Measurements from ENCODE around the gene MS4A4A. TPM values are rescaled to one million over a fixed set of nuclear protein-coding genes. Genes with fewer than 3 reads are reported as not detected.

Gene MS4A4A
- total RNA-seq, 1 donor from 2014 or later, result not detected

DNA sequence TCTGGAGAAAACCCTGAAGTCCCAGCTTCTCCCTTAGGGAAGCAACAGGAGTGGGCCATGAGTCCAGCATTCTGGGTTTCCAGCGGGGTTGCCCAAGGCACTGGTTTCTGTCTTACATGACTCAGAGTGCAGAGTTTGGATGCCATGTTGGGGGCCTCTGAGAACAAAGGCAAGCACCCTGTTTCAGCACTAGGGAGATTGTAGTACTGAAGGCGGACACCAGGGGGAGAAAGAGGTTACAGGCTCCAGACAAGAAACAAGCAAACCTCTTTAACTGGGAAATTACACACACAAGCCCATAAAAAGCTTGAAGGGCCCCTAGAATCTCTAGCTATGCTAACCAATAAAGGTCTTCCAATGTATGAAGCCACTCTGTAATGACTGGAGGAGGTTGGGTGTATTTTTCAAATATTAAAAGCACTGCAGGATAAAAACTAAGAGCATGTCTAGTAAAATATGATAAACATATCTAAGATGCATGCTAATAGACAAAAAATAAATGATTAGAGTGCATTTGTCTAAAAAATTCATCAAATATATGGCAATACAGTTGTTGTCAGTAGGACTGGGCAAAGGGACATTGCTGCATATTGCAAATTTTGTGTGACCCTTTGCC is 53.6 kb downstream of the MS4A4A start:
- no peaks in the 10 kb centered on the region for H3K36me3 Mint-ChIP-seq
- no peak overlapping the region for H3K27ac Mint-ChIP-seq
- TF ChIP-seq CTCF (IDR thresholded peaks at IDR 0.05; ENCODE audit: unreplicated experiment), result peak; percentile 87
- peak; percentile 36 to 78 for DNase-seq (ENCODE audit: low spot score in 2 of 2, unreplicated experiment in 2 of 2)
- H3K4me3 Mint-ChIP-seq, result no peak overlapping the region
- peaks cover 10% of the 10 kb centered on the region for H3K4me1 Mint-ChIP-seq
- H3K9me3 Mint-ChIP-seq, result peaks cover 8% of the 10 kb centered on the region
- peaks cover 9% of the 10 kb centered on the region for H3K27me3 Mint-ChIP-seq (ENCODE audit: low read depth)

GRCh38 chr11:60336767-60337391 is 56.4 kb downstream of the MS4A4A start:
- Mint-ChIP-seq H3K4me3 (no peak overlapping the region), H3K27ac (no peak overlapping the region)

GRCh38 chr11:60338053-60338452 is 57.6 kb downstream of the MS4A4A start:
- no peak for DNase-seq (ENCODE audit: low spot score in 2 of 2, unreplicated experiment in 2 of 2)
- no peak overlapping the region for H3K4me3 Mint-ChIP-seq
- H3K27me3 Mint-ChIP-seq (ENCODE audit: low read depth), result peaks cover 19% of the 10 kb centered on the region
- no peaks in the 10 kb centered on the region for H3K9me3 Mint-ChIP-seq
- peaks cover 10% of the 10 kb centered on the region for H3K4me1 Mint-ChIP-seq
- H3K27ac Mint-ChIP-seq, result no peak overlapping the region
- no peaks in the 10 kb centered on the region for H3K36me3 Mint-ChIP-seq
- TF ChIP-seq CTCF (IDR thresholded peaks at IDR 0.05; ENCODE audit: unreplicated experiment), result no peak

More at GRCh38 chr11:60336767-60337391, 56.4 kb downstream of the MS4A4A start:
- Mint-ChIP-seq H3K36me3 (no peaks in the 10 kb centered on the region), H3K27me3 (ENCODE audit: low read depth) (peaks cover 19% of the 10 kb centered on the region), H3K9me3 (no peaks in the 10 kb centered on the region), H3K4me1 (peaks cover 10% of the 10 kb centered on the region)
- no peak for TF ChIP-seq CTCF (IDR thresholded peaks at IDR 0.05; ENCODE audit: unreplicated experiment)
- no peak for DNase-seq (ENCODE audit: low spot score in 2 of 2, unreplicated experiment in 2 of 2)

GRCh38 chr11:60339356-60339755 is 58.9 kb downstream of the MS4A4A start:
- peaks cover 10% of the 10 kb centered on the region for H3K4me1 Mint-ChIP-seq
- H3K27me3 Mint-ChIP-seq (ENCODE audit: low read depth), result peaks cover 23% of the 10 kb centered on the region
- H3K27ac Mint-ChIP-seq, result no peak overlapping the region
- TF ChIP-seq CTCF (IDR thresholded peaks at IDR 0.05; ENCODE audit: unreplicated experiment), result no peak
- no peak for DNase-seq (ENCODE audit: low spot score in 2 of 2, unreplicated experiment in 2 of 2)
- H3K4me3 Mint-ChIP-seq, result no peak overlapping the region
- H3K9me3 Mint-ChIP-seq, result no peaks in the 10 kb centered on the region
- no peaks in the 10 kb centered on the region for H3K36me3 Mint-ChIP-seq

DNA sequence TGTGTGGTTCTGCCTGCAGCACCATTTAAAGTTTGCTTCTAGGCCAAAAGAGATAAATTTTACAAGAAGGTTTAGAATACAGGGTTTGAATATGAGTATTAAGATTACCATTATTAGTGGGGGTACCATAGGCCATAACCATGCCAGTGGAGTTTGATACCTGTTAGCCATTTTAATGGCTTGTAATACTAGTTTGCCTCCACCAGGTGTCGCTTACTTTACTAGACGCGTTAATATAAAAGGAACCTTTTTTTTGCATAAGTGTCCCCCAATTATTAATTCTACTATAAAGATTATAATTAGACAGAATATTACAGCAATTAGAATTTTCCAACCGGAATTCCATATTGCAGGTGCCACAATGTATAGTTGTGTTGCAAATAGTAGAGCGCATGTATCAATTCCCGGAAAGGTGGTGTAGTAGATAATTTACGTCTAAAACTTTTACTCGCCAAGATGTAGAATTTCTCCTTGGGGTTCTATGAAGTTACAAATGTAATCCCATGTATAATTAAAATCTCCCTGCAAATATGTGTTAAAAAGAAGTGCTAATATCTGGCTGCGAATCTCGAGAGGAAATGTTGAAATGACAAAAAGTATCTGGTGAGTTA is 62.7 kb downstream of the MS4A4A start:
- Mint-ChIP-seq H3K36me3 (no peaks in the 10 kb centered on the region), H3K4me1 (peaks cover under 1% of the 10 kb centered on the region), H3K9me3 (no peaks in the 10 kb centered on the region), H3K4me3 (no peak overlapping the region), H3K27ac (no peak overlapping the region), H3K27me3 (ENCODE audit: low read depth) (peaks cover 18% of the 10 kb centered on the region)
- DNase-seq (ENCODE audit: low spot score in 2 of 2, unreplicated experiment in 2 of 2), result no peak
- peak; percentile 83 for TF ChIP-seq CTCF (IDR thresholded peaks at IDR 0.05; ENCODE audit: unreplicated experiment)
